ENCODE data around the gene CNOT1. TPM values are rescaled to one million over a fixed set of nuclear protein-coding genes. Genes with fewer than 3 reads are reported as not detected.
A peak's percentile ranks its signal among the peaks of the same experiment; 100 is the strongest.
"Not testable (repeated sequence)": the region's sequence is repeated elsewhere in the genome, so short reads cannot be mapped to it uniquely, and the experiment has no call there.

Gene CNOT1
- total RNA-seq, 1 experiment from 2014 or later = 122 TPM

DNA sequence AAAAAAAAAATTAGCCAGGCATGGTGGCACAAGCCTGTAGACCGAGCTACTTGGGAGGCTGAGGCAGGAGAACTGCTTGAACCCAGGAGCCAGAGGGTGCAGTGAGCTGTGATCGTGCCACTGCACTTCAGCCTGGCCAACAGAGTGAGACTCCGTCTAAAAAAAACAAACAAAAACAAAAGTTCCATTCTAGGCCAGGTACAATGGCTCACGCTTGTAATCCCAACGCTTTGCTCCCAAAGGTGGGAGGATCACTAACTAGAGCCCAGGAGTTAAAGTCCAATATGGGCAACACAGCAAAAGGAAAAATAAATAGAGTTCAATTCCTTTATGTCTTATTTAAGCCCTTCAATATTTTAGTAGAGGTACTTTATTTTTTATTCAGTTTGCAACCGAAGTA is 47.5 kb downstream of the CNOT1 start:
- no peak for DNase-seq (ENCODE audit: low read depth)

GRCh38 chr16:58579587-58579986 is 50.0 kb downstream of the CNOT1 start:
- DNase-seq (ENCODE audit: low read depth) = no peak

GRCh38 chr16:58578642-58579041 is 51.0 kb downstream of the CNOT1 start:
- DNase-seq (ENCODE audit: low read depth) = no peak

GRCh38 chr16:58577141-58577540 is 52.5 kb downstream of the CNOT1 start:
- no peak for DNase-seq (ENCODE audit: low read depth)

DNA sequence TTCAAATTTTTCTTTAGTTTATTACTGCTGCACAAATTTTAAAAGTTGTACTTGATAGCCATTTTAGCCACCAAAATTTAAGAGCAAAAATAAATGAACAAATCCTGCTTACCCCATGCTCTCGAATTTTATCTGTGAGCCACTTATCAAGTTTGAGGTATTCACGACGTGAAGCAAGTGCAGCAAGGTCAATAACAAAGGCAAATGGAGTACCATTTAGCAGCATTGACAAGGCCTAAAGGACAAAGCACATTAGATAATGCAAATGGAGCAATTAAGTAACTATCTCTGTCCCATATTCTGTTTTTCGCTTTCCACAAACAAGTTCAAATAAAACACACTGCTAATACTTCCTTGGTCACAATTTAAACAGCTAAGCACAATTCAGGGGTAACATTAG is 54.7 kb downstream of the CNOT1 start:
- no peak for DNase-seq (ENCODE audit: low read depth)

DNA sequence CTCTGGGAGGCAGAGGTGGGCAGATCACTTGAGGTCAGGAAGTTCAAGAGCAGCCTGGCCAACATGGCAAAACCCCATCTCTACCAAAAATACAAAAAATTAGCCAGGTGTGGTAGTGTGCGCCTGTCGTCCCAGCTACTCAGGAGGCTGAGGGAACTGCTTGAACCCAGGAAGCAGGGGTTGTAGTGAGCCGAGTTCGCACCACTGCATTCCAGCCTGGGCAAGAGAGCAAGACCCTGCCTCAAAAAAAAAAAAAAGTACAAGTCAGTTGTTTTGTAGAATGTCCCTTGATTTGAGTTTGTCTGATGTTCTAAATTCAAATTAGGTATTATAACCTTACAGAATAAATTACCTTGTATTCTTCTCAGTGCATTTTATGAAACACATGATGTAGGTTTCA is 63.9 kb downstream of the CNOT1 start:
- DNase-seq (ENCODE audit: low read depth) = not testable (repeated sequence)

DNA sequence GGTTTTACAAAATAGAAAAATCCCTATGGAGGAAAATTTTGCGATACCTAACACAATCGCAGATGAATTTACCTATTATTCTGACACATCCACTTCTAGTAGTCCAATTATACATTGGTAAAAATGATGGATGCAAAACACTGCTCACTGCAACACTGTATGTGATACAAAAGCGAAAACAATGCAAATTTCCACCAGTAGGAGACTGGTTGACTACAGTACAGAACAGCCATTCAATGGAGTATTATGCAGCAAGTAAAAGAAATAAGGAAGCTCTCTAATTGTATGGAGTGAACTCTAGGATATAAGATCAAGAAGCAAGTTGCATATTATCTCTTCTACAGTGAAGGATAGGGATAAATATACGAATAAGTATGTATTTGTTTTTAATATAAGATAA is 65.9 kb downstream of the CNOT1 start:
- DNase-seq (ENCODE audit: low read depth) = no peak

- DNase-seq (ENCODE audit: low read depth) = peak; percentile 68
Observed at GRCh38 chr16:58563235-58563634, 66.4 kb downstream of the CNOT1 start.

GRCh38 chr16:58556678-58557077 is 72.9 kb downstream of the CNOT1 start:
- no peak for DNase-seq (ENCODE audit: low read depth)

DNA sequence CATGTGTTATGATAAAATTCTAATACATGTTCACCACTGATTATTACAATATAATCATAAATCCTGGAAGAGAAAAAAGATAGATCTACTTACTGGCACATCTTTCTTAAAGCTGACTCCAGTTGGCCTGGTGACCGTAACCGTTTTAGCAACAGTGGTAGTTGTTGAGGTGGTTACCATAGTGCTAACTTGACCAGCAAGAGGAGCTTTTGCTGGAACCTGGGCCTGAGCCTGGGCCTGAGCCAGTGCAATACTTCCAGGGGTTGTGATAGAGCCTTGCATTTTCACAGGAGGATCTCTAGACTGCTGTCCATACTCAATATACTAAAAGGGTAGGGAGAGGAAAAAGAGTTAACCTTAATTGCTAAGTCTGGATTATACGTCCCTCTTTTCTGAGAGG is 78.1 kb downstream of the CNOT1 start:
- peak; percentile 40 for DNase-seq (ENCODE audit: low read depth)

DNA sequence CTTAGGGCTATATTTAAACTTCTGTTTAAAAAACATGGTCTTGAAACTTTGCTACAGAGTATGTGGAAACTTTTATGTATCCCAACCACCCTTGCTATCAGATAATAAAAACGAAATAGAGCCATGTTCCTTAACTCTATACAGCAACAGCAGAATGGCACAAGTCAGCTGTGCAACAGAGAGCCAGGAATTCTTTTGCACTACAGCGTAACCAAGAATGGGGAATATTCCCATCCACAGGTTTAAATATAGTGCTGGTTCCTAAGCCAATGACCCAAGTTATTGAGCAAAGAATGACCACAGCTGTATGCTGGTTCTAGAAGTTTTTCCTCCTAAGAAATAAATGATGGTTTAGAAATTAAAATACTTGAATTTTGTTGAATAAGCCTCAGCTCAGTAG is 81.2 kb downstream of the CNOT1 start:
- DNase-seq (ENCODE audit: low read depth) = no peak

- DNase-seq (ENCODE audit: low read depth) = no peak
Observed at GRCh38 chr16:58543685-58544084, 85.9 kb downstream of the CNOT1 start.

- no peak for DNase-seq (ENCODE audit: low read depth)
Observed at GRCh38 chr16:58542291-58542690, 87.3 kb downstream of the CNOT1 start.

DNA sequence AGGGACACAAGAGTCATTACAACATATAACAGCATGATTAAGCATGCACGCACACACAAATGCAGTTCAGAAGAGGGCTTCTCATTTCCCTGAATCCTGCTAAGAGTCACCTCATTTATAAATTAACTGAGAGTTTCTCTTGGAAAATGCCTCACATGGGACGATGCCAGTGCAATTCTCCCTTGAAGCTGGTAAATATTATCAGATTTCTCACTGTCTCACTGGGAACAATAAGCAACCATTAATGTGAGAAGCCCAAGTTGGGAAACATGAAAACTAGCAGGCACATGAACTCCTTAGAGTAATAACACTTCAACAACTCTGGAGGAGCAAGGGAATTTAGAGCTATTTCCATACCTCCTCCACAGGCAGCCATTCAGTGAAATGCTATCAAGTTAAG is 87.9 kb downstream of the CNOT1 start:
- DNase-seq (ENCODE audit: low read depth) = no peak

DNA sequence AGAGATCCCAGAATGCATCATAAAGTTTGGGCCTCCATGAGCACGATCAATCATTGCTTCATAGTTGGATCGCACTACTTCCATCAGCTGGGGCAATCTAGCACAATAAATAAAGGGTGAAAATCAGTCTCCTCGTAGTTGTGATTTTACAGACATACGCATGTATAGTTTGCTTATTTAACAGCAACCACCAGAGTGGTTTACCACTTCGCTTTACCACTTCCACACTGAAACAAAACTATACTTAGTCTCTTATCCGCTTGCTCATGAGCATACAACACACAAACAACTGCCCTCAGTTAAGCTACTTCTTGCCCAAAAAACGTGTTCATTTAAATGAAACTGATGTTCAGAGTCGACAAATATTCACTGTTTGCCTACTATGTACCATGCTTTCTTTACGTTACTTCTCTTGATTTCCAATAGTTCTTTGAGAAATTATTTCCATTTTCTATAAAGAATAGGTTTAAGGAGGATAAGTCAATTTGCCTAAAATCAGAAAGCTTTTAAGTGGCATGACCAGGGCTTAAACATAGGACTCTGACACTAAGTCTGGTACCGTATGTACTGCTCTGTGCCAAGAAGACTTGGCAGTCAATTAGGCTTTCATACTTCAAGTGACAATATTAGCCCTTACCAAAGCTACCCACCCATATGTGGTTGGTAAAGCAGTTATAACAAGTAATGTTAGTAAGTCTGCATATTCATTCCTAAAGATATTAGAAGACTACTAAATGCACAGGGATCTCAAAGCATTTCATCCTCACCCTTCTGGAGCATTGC is 92.3 kb downstream of the CNOT1 start:
- DNase-seq (ENCODE audit: low read depth) = no peak

- DNase-seq (ENCODE audit: low read depth) = no peak
Observed at GRCh38 chr16:58536278-58536677, 93.3 kb downstream of the CNOT1 start.

GRCh38 chr16:58535100-58535499 is 94.5 kb downstream of the CNOT1 start:
- DNase-seq (ENCODE audit: low read depth) = no peak

DNA sequence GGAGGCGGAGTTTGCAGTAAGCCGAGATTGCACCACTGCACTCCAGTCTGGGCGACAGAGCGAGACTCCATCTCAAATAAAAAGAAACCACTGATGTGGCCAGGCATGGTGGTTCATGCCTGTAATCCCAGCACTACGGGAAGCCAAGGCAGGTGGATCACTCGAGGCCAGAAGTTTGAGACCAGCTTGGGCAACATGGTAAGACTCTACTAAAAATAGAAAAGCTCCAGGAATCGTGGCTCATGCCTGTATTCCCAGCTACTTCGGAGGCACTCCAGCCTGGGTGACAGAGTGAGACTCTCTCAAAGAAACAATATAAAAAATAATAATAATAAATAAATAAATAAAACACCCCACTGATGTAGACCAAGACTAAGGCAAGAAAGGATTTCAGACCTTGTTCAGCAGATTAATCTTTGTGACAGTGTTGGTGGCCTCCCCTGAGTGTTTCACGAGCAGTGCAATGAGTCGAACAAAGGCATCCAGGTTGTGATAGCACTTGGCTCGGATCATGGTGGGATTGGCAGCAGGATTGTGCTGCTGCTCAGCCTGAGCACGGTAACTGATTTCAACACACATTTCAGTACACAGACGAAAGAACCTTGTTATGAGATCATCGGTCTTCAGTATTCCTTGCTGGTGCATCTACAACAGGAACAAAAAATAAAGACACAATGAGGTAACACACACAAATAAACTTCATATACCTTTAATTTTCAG is 95.7 kb downstream of the CNOT1 start:
- no peak for DNase-seq (ENCODE audit: low read depth)

GRCh38 chr16:58532414-58532813 is 97.2 kb downstream of the CNOT1 start:
- no peak for DNase-seq (ENCODE audit: low read depth)

DNA sequence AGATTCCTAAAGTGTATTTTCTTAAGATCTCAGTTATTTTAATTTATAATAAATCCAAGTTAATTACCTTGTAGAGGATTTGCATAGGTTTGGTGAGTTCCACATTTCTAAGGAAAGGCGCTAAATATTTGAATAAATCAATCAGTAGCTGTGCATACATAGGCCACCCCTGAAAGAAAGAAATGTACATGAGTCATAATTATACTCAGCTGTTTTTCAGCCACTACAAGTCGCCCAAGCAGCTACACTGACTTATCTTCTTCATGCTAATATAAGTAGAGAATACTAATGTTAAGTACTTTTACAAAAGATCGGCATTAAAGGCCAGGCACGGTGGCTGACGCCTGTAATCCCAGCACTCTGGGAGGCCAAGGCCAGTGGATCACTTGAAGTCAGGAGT is 99.4 kb downstream of the CNOT1 start:
- DNase-seq (ENCODE audit: low read depth) = no peak

DNA sequence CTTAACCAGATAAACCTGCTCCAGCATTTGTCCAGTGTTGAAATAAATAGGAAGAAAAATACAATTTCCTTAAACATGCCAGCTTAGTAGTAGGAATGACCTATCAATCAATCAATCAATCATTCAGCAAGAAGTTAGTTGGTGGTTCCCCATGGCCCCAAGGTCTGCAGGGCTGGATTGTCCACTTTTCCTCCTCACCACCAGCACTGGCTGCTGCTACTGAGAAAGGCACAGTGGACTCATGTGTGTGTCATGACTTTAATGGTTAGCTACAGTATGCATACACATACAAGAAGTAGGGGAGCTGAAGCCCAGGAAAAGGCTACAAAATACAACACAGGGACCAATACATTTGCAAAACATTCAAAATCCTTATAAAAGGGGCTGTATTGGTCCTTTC is 109.9 kb downstream of the CNOT1 start:
- DNase-seq (ENCODE audit: low read depth) = no peak

GRCh38 chr16:58518980-58519368 is 110.7 kb downstream of the CNOT1 start:
- no peak for DNase-seq (ENCODE audit: low read depth)
